Bladder microvascular endothelial cell (primary cell): Measurements from ENCODE around the gene VMO1. TPM values are rescaled to one million over a fixed set of nuclear protein-coding genes. Genes with fewer than 3 reads are reported as not detected.

Source experiments
- total RNA-seq: library from RNA; depleted of rRNA; stranded (reverse); fragments of >200 nt; gene quantifications from 2 replicates; pipeline ENCODE4 v1.2.3, GENCODE V29; 2014

The VMO1 gene, protein sequence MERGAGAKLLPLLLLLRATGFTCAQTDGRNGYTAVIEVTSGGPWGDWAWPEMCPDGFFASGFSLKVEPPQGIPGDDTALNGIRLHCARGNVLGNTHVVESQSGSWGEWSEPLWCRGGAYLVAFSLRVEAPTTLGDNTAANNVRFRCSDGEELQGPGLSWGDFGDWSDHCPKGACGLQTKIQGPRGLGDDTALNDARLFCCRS
- 0.13 TPM in 1 of 2 replicates, not detected in the other for total RNA-seq

GRCh38 chr17:4786106-4786511, at the start of gene VMO1:
Gene VMO1, minus strand, starts transcription at chr17:4786364. Its CDS starts 12 bp downstream, at chr17:4786352.

GRCh38 chr17:4833178-4833940, 47.2 kb upstream of the VMO1 start, which contains the start of gene MINK1:
Gene MINK1, plus strand, starts transcription at chr17:4833340. Its CDS starts 244 bp downstream, at chr17:4833584.

GRCh38 chr17:4806777-4807604, 20.8 kb upstream of the VMO1 start, which contains the start of gene PLD2:
Gene PLD2, plus strand, starts transcription at chr17:4807152. Its CDS starts 621 bp downstream, at chr17:4807773.

DNA sequence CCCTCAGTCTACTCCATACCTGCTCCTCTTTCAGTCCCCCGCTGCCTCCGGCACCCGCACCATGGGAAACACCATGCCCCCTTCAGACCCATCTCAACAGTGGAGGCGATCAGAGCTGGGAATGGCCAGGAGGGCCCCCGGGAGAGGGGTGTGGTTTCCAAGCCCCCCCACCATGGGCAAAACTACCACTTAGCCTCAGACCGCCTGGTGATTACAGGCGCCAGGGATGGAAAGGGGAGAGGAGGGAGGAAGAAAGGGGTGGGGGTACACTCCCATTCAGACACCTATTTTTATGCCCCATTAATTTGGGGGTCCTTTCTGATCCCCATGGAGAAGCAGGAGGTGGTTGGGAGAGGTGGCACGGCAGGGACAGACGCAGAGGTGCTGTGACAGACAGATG, 16.1 kb upstream of the VMO1 start, which contains the start of gene C17orf114:
TSS of gene C17orf114 (minus strand) at position 101 of the 400 bp plus-strand sequence.

GRCh38 chr17:4788807-4789700, 2.9 kb upstream of the VMO1 start, which contains the start of gene GLTPD2:
Gene GLTPD2, plus strand, starts transcription at chr17:4788964. Its CDS starts 48 bp downstream, at chr17:4789012.

GRCh38 chr17:4771519-4772234, 14.5 kb downstream of the VMO1 start, which contains the start of gene TM4SF5:
Gene TM4SF5, plus strand, starts transcription at chr17:4771886. Its CDS starts 37 bp downstream, at chr17:4771923.

DNA sequence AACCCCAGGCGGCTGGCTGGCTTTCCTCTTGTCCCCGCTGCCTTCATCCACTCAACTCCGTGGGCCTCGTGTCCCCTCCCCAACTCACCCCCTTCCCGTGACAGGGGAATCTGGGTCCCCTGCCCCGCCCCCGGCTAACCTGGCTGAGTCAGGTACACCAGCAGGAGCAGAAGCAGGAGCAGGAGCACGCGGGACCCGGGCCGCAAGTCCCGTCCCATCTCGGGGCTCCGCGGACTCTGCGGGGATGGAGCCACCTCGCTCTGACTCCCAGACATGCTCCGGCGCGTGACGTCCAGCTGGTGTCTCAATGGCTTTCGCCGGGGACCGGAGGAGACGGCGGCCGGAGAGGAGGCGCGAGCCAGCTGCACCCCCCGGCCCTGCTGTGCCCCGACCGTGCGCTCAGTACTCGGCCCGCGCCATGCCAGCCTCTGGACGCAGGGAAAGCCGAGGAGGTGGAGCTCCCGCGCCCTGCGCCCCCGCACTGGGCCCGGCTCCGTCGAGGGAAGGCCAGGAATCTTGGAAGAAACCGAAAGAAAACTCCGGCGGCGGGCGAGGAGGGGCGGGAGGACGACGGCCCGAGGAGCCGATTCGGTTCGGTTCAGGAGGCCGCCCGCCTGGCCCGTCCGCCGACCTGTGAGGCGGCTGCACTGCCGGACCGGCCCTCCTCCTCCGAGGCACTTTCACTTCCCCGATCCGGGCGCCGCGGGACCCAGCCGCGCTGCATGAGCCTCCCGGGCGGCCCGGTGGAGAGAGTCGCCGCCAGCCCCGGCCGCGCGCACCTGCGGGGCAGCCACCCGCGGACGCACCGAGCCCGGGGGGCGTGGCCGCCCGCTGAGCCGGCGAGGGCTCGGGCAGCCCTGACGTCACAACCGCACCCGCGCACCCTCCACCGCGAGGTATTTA, 46.8 kb downstream of the VMO1 start, which contains the start of the genes CXCL16 and ZMYND15:
TSS of gene CXCL16 (minus strand) at position 807 of the 903 bp plus-strand sequence. CDS start at position 218, 589 bp downstream.
TSS of gene ZMYND15 (plus strand) at position 712 of the 903 bp plus-strand sequence. CDS start 716 bp downstream, outside the sequence.

Other genes starting within 250 kb of the VMO1 start
- 33.4 and 42.7 TPM in 2 replicates for gene MYBBP1A, start 231.0 kb downstream of the VMO1 start, total RNA-seq
- under 0.01 TPM in 1 of 2 replicates, not detected in the other for gene GGT6, start 225.8 kb downstream of the VMO1 start, total RNA-seq
- gene SMTNL2, start 201.8 kb downstream of the VMO1 start, total RNA-seq = not detected in 2 replicates
- gene ALOX15, start 144.7 kb downstream of the VMO1 start, total RNA-seq = not detected in 2 replicates
- gene PELP1, start 82.2 kb downstream of the VMO1 start, total RNA-seq = 8.4 and 37.8 TPM in 2 replicates
- 3.9 and 6.3 TPM in 2 replicates for gene ARRB2, start 75.7 kb downstream of the VMO1 start, total RNA-seq
- 9.2 and 9.8 TPM in 2 replicates for gene MED11, start 54.9 kb downstream of the VMO1 start, total RNA-seq
- 0.19 TPM in 1 of 2 replicates, not detected in the other for gene ZMYND15, start 46.5 kb downstream of the VMO1 start, total RNA-seq
- gene CXCL16, start 46.4 kb downstream of the VMO1 start, total RNA-seq = 1.3 and 2.6 TPM in 2 replicates
- not detected in 2 replicates for gene TM4SF5, start 14.5 kb downstream of the VMO1 start, total RNA-seq
- not detected in 2 replicates for gene GLTPD2, start 2.6 kb upstream of the VMO1 start, total RNA-seq
- 139 and 176 TPM in 2 replicates for gene PSMB6, start 9.8 kb upstream of the VMO1 start, total RNA-seq
- 26.4 and 39.3 TPM in 2 replicates for gene PLD2, start 20.8 kb upstream of the VMO1 start, total RNA-seq
- 30.0 and 78.7 TPM in 2 replicates for gene MINK1, start 47.0 kb upstream of the VMO1 start, total RNA-seq
- 0.49 and 1.1 TPM in 2 replicates for gene C17orf107, start 113.2 kb upstream of the VMO1 start, total RNA-seq
- 0.31 and 0.32 TPM in 2 replicates for gene CHRNE, start 116.7 kb upstream of the VMO1 start, total RNA-seq
- gene GP1BA, start 145.9 kb upstream of the VMO1 start, total RNA-seq = 0.13 TPM in 1 of 2 replicates, not detected in the other
- gene SLC25A11, start 153.7 kb upstream of the VMO1 start, total RNA-seq = 45.8 and 61.3 TPM in 2 replicates
- 13.4 and 18.6 TPM in 2 replicates for gene RNF167, start 153.9 kb upstream of the VMO1 start, total RNA-seq
- gene PFN1, start 162.2 kb upstream of the VMO1 start, total RNA-seq = 789 and 1,108 TPM in 2 replicates
- gene ENO3, start 164.8 kb upstream of the VMO1 start, total RNA-seq = 1.6 and 4.7 TPM in 2 replicates
- gene SPAG7, start 181.5 kb upstream of the VMO1 start, total RNA-seq = 44.0 and 53.9 TPM in 2 replicates
- 6.5 and 14.0 TPM in 2 replicates for gene CAMTA2, start 201.3 kb upstream of the VMO1 start, total RNA-seq
- gene INCA1, start 211.2 kb upstream of the VMO1 start, total RNA-seq = 0.25 and 0.32 TPM in 2 replicates
- 91.3 and 158 TPM in 2 replicates for gene KIF1C, start 211.6 kb upstream of the VMO1 start, total RNA-seq
- gene SLC52A1, start 249.1 kb upstream of the VMO1 start, total RNA-seq = under 0.01 and 0.19 TPM in 2 replicates